Keratinocyte (primary cell): Measurements from ENCODE around the gene TCF7L2.

Source experiments
- EZH2 ChIP-seq: IDR thresholded peaks from one replicate; pipeline ENCODE4 v1.6.1; 2012; ENCODE audit warnings: inconsistent platforms, mild to moderate bottlenecking, low read length, moderate library complexity
- TF ChIP-seq, protein P1 (sequence below), 3 experiments: IDR thresholded peaks in 1 of 3; conservative IDR thresholded peaks in 1 of 3; optimal IDR thresholded peaks in 1 of 3; 2 replicates in 2 of 3; 3 replicates in 1 of 3; pipeline versions ENCODE3 to v1.5.1; 2011; ENCODE audit warnings: low read length in 3 of 3, mild to moderate bottlenecking in 3 of 3, moderate library complexity in 2 of 3, control low read depth in 1 of 3, inconsistent platforms in 1 of 3; ENCODE audit not compliant: insufficient read depth in 2 of 3; ENCODE audit errors: extremely low read depth in 1 of 3

DNA sequence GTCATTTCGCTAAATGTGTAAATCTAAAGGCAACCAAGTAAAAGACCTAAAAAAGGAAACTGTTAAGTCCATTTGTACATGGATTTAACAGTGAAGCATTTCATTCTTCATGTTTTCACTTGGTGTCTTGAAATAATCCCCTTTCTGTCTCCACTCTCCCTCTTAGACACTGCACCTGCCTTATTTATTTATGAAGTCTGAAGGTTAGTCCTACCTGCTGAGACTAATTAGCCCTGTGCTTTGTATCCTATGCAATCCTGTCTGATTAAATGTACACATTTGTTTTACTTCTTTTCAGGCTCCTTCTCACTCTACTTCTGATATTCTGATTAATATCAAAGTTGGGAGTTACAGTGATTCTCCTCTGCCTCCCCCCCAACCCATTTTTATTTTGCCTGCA lies 1.9 kb upstream of the TCF7L2 start:
- TF ChIP-seq EZH2: no peak
- TF ChIP-seq, protein P1, sequence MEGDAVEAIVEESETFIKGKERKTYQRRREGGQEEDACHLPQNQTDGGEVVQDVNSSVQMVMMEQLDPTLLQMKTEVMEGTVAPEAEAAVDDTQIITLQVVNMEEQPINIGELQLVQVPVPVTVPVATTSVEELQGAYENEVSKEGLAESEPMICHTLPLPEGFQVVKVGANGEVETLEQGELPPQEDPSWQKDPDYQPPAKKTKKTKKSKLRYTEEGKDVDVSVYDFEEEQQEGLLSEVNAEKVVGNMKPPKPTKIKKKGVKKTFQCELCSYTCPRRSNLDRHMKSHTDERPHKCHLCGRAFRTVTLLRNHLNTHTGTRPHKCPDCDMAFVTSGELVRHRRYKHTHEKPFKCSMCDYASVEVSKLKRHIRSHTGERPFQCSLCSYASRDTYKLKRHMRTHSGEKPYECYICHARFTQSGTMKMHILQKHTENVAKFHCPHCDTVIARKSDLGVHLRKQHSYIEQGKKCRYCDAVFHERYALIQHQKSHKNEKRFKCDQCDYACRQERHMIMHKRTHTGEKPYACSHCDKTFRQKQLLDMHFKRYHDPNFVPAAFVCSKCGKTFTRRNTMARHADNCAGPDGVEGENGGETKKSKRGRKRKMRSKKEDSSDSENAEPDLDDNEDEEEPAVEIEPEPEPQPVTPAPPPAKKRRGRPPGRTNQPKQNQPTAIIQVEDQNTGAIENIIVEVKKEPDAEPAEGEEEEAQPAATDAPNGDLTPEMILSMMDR (optimal IDR thresholded peaks at IDR 0.05 in 1 of 3, IDR thresholded peaks at IDR 0.05 in 1 of 3, conservative IDR thresholded peaks at IDR 0.05 in 1 of 3; ENCODE audit: extremely low read depth in 1 of 3, insufficient read depth in 2 of 3, low read length in 3 of 3): no peak
